IPS-NIHi11 (cell line): ENCODE results near the gene MAGI2.
"Not testable (repeated sequence)": the region's sequence is repeated elsewhere in the genome, so short reads cannot be mapped to it uniquely, and the experiment has no call there.

Experiments
- DNase-seq: peaks from one replicate; pipeline ENCODE4 v3.0.0; 2012; ENCODE audit warnings: mixed read lengths, low spot score

MAGI2 gene

DNA sequence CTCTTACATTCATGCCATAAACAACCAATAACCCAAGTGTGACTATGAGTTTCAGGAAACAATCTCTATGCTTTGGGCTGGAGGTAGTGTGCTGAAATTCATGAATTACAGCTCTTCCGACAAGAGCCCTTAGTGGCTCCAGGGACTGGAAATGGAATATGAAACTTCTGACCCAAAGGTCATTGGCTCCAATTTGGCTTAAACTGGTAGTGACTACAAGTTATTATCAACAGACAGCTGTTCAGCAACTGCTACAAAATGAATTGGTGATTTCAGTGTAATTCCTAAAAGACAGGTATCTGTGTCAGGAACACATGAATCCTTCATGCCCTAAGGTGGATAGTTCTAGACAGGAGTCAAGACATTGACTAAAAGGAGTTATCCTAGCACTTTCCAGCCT is 909.5 kb downstream of the MAGI2 start:
- DNase-seq, result no peak

DNA sequence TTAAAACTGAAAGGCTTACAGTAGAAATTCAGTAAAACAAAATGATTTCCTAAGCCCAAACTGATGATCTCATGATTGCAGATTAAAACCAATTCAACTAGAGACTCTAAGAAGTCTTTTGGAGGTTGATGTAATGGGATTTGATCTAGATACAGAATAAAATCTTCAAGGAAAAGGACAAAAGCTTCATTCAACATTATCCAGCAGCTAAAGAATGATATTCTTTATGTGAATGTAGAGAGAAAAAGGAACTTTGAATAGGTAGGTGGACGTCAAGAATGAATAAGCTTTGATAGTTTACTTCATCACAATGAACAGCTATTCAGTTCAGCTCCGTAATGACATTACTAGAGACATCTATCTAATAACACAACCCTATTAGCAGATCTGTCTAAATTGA is 910.5 kb downstream of the MAGI2 start:
- no peak for DNase-seq

DNA sequence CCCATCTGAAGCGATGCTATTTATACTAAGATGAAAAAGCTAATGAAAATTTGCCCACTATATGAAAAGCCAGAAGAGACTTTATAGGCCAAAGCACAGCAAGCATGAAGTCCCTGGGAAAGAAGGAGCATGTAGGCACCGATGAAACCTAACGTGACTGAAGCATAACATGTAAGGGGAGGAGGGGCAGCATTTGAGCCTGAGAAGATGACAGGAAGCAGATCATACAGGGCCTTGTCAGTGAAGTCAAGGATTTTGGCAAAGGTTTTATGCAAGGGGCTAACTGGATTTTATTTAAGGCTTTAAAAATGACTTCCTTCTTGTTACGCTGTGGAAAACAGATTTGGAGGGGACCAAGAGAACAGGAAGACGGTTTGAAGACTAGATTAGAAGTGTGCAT is 910.9 kb downstream of the MAGI2 start:
- DNase-seq, result no peak

GRCh38 chr7:78539825-78540224 is 913.6 kb downstream of the MAGI2 start:
- no peak for DNase-seq

DNA sequence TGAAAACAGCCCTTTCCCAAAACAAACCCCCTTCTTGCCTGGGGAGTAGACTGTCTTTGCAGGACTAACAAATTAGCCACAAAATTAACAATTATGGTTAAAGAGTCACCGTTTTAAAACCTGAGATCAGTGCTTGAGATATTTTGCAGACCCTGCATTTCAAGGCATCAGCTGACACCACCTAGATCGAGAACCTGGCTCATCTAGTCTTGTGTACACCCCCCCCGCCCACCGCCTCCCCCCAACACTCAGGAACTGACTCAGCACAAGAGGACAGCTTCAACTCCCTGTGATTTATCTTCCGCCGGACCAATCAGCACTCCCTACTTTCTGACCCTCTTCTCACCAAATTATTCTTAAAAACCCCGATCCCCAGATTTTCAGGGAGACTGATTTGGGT is 917.8 kb downstream of the MAGI2 start:
- no peak for DNase-seq

DNA sequence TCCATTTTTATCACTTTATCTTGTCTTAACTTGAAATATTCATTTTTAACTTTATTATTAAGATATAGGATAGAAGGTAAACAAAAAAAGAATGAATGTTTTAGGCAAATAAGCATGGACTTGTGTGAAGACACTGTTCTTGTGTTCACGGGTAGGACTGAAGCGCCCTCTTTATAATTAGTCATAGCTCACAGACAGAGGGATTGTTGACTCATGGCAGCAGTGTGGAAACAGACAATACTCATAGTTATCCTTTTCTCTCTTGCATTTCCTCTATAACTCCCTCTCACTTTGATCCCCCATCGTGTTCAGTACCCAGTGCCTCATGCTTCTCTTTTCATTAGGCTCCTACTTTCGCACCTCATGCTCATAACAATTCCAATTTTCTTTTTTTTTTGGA is 923.1 kb downstream of the MAGI2 start:
- no peak for DNase-seq

- no peak for DNase-seq
Measured at GRCh38 chr7:78529392-78529791, 924.1 kb downstream of the MAGI2 start.

GRCh38 chr7:78528964-78529363 is 924.5 kb downstream of the MAGI2 start:
- no peak for DNase-seq

DNA sequence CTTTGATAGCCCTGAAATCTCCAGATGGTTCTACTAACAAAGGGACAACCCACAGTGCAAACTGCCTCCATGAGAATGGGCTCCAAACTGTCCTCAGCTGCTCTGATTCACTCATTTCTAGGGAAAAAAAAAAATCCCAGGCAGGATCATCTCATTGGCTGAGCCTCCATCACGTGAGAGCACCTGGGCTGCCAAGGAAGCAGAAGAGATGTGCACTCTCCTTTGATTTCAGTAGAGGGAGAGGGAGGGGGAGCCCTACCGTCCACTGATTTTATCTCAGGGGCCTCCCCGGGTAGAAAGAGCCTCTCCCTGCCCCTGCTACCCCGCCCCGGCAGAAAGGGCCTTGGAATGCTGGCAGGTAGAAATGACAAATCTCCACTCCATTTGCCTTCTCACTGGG is 929.5 kb downstream of the MAGI2 start:
- peak; percentile 14 for DNase-seq

DNA sequence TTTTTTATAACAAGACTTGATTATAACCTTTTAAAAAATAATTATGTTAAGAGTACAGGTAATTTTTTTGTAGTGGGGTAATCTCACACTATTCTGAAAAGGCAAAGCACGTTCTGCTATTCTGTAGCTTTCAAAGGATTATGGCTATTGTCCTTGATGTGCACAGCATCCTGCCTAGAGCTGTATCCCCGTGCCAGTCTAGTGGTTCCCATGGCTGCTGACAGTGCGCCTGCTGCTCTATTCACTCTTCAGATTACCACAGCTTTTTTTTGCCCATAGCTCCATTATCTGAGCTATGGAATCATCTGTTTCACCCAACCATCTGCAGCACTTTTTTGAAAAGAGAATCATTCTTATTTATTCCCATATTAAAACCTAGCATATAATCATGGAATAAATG is 931.5 kb downstream of the MAGI2 start:
- no peak for DNase-seq

- DNase-seq, result no peak
Measured at GRCh38 chr7:78516450-78516849, 937.0 kb downstream of the MAGI2 start.

DNA sequence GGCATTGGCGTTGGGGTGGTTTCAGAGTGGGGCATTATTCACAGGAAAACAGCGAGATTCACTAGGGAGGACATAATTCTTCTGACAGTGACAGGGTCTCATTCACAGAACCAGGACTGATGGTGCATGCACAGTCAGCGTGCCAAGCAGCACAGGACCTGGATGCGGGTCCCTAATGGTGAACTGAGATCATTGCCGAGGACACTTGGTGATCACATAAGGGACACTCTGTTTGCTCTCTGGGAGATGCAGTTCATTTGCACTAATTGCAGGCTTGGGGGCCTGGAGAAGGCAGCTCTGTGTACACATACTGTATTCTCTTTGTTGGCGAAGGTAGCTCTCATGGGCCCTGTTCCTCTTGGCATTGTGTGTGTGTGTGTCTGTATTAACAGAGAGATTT is 938.8 kb downstream of the MAGI2 start:
- DNase-seq, result no peak

GRCh38 chr7:78510580-78511188 is 942.8 kb downstream of the MAGI2 start:
- peak; percentile 33 for DNase-seq

DNA sequence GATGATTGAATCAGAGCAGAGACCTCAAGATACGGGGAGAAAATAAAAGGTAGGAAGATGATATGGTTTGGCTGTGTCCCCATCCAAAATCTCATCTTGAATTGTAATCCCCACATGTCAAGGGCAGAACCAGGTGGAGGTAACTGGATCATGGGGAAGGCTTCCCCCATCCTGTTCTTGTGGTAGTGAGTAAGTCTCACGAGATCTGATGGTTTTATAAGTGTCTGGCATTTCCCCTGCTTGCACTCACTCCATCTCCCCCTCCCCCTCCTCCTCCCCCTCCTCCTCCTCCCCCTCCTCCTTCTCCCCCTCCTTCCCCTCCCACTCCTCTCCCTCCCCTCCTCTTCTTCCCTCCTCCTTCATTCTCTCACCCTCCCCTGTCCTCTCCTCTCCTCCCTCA is 950.2 kb downstream of the MAGI2 start:
- DNase-seq, result not testable (repeated sequence)

- no peak for DNase-seq
Measured at GRCh38 chr7:78501064-78501463, 952.4 kb downstream of the MAGI2 start.

- DNase-seq, result no peak
Measured at GRCh38 chr7:78499971-78500370, 953.5 kb downstream of the MAGI2 start.

GRCh38 chr7:78499283-78499682 is 954.2 kb downstream of the MAGI2 start:
- no peak for DNase-seq

GRCh38 chr7:78497728-78498427 is 955.6 kb downstream of the MAGI2 start:
- no peak for DNase-seq

DNA sequence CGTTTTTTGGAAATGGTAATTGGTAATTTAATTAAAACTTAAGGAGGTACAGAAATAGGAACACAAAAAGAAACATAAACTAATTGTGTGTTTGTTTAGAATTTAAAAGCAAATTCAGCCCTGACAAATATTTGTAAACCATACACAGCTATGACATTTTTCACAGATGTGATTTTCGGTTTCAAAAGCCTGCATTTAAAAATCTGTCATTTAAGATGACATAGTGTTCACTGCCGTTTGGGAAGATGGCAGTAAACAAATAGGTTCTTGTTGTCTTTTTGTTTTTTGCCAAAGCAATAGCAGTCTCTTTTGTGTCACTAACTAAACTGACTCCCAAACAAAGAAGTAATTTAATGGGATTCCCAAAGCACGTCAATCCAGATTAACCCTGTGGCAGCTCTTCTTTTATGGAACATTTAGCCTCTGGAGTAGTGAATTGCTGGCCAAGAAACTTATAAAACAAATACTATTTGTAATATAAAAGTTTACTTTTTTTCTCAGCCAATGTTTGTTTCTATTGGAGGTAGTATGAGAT is 957.3 kb downstream of the MAGI2 start:
- DNase-seq, result no peak

DNA sequence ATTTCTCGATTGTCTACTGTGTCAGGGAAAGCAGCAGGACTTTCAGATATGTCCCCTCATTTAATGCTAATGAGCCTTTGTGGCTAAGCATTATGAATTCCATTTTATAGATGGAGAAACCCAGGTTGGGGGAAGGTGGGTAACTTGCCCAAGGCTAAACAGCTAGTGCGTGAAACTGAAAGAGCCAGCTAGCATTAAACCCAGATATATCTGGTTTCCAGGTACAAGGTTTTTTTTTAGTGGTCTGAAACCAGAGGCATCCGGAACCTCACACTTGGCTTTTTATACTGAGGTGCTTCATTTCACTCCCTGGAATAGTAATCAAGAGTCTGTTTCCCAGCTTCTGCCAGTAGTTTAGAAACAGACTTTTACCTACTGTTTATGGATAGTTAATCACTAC is 960.1 kb downstream of the MAGI2 start:
- DNase-seq, result no peak

DNA sequence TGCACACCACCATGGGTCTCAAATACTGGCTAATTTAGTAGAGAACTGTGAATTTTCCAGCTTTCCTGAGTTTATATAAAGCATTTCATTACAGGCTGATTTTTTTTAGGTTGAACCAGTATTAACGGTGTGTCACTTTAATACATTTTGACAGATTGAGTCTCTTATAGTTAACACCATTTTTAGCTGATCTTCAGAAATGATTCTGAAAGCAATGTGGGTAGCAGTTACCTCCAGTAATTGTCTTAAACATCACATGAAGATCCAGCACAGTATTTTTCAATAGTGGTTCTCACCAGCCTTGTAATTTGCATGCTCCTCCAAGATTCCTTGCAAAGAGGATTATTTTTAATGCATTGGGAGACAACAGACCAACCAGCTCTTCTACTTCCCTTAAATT is 961.3 kb downstream of the MAGI2 start:
- DNase-seq, result no peak

DNA sequence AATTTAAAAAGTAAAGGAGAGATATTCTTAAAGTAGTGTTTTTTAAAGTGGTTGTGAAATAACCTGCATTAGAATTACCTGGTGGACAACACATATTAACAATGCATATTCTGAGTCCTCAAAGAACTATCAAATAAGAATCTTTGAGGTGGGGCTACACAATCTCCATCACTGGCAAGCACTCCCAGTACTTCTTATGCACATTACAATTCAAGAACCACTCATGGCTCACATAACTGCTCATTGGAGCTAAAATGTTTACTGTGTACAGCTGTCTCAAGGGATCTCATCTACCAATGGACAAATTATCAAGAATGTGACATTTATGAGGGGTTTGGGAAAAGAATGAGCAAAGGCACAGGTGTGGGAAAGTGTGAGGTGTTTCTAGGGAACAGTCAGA is 962.9 kb downstream of the MAGI2 start:
- DNase-seq, result no peak

GRCh38 chr7:78489476-78490240 is 963.8 kb downstream of the MAGI2 start:
- no peak for DNase-seq
